Osteoblast (primary cell): ENCODE measurements around the gene NDOR1. TPM values are rescaled to one million over a fixed set of nuclear protein-coding genes. Genes with fewer than 3 reads are reported as not detected.
A peak's percentile ranks its signal among the peaks of the same experiment; 100 is the strongest.

ENCODE experiments used
- DNase-seq: peaks from one replicate; pipeline ENCODE4 v3.0.0; 2011; ENCODE audit warnings: low spot score, mixed read lengths; ENCODE audit not compliant: insufficient read length; ENCODE audit errors: missing footprints
- H2AFZ ChIP-seq: 2 replicates; pipeline ENCODE4 v1.6.0; 2011; ENCODE audit warnings: mild to moderate bottlenecking, low read length
- H3K27ac ChIP-seq: 2 replicates; pipeline ENCODE4 v1.5.1; 2011; ENCODE audit warnings: mild to moderate bottlenecking, low read depth, low read length, moderate library complexity
- H3K27me3 ChIP-seq: 2 replicates; pipeline ENCODE4 v1.6.0; 2012; ENCODE audit warnings: mild to moderate bottlenecking, control low read depth, inconsistent platforms, low read length, moderate library complexity; ENCODE audit not compliant: insufficient read depth
- H3K36me3 ChIP-seq: 2 replicates; pipeline ENCODE4 v1.5.1; 2011; ENCODE audit warnings: mild to moderate bottlenecking, low read length, control low read depth, moderate library complexity; ENCODE audit not compliant: insufficient read depth
- H3K4me1 ChIP-seq: 2 replicates; pipeline ENCODE4 v1.5.1; 2011; ENCODE audit warnings: mild to moderate bottlenecking, low read length, control low read depth, moderate library complexity; ENCODE audit not compliant: insufficient read depth
- H3K4me2 ChIP-seq: 2 replicates; pipeline ENCODE4 v1.6.0; 2011; ENCODE audit warnings: mild to moderate bottlenecking, low read length; ENCODE audit not compliant: insufficient read depth
- H3K4me3 ChIP-seq: fragments of 200-600 bp; sonication (generic); 3 replicates; pipeline ENCODE4 v1.5.1; 2012; ENCODE audit warnings: mild to moderate bottlenecking, low read length, inconsistent platforms; ENCODE audit not compliant: insufficient read depth
- H3K79me2 ChIP-seq: 2 replicates; pipeline ENCODE4 v1.6.0; 2012; ENCODE audit warnings: mild to moderate bottlenecking, low read length, control low read depth, inconsistent platforms; ENCODE audit not compliant: insufficient read depth
- H3K9me3 ChIP-seq: 2 replicates; pipeline ENCODE4 v1.5.1; 2011; ENCODE audit warnings: low read depth, low read length, control low read depth
- H4K20me1 ChIP-seq: 2 replicates; pipeline ENCODE4 v1.6.0; 2012; ENCODE audit warnings: mild to moderate bottlenecking, low read length, control low read depth; ENCODE audit not compliant: insufficient read depth
- CTCF ChIP-seq: IDR thresholded peaks from 2 replicates; pipeline ENCODE4 v1.5.1; 2011; ENCODE audit warnings: mild to moderate bottlenecking, low read depth, low read length, moderate library complexity; ENCODE audit errors: extremely low read depth
- total RNA-seq: library from RNA; depleted of rRNA; stranded (reverse); fragments of >200 nt; gene quantifications from 2 replicates; pipeline ENCODE4 v1.2.3, GENCODE V29; 2012

Gene NDOR1
- total RNA-seq, 1 donor = 6.2 TPM

GRCh38 chr9:137188490-137189296 lies 16.8 kb upstream of the NDOR1 start, which contains the start of the genes ANAPC2 and SSNA1:
TSS of gene ANAPC2 (minus strand) at chr9:137188560. CDS start at chr9:137188532, 28 bp downstream.
TSS of gene SSNA1 (plus strand) at chr9:137188676. CDS start at chr9:137188727, 51 bp downstream.
- H3K4me3 ChIP-seq = peak within 1 kb of the TSS; percentile 97
- H4K20me1 ChIP-seq = peaks cover 32% of the 10 kb centered on the region
- H3K79me2 ChIP-seq = peaks cover 71% of the 10 kb centered on the region
- H3K27ac ChIP-seq = peak within 1 kb of the TSS; percentile 88
- peak within 1 kb of the TSS; percentile 94 for H2AFZ ChIP-seq
- DNase-seq = peak; percentile 100
- H3K4me1 ChIP-seq = peaks cover 23% of the 10 kb centered on the region
- peak; percentile 46 for TF ChIP-seq CTCF
- H3K4me2 ChIP-seq = peak within 1 kb of the TSS; percentile 93
- peaks cover 24% of the 10 kb centered on the region for H3K36me3 ChIP-seq
- no peaks in the 10 kb centered on the region for H3K27me3 ChIP-seq
- H3K9me3 ChIP-seq = no peaks in the 10 kb centered on the region

- Histone ChIP-seq H3K4me2 (peak overlapping the region; percentile 93), H3K4me1 (peaks cover 23% of the 10 kb centered on the region), H2AFZ (peak overlapping the region; percentile 72), H3K4me3 (peak overlapping the region; percentile 97), H3K9me3 (no peaks in the 10 kb centered on the region), H3K27me3 (no peaks in the 10 kb centered on the region), H3K36me3 (peaks cover 17% of the 10 kb centered on the region), H4K20me1 (peaks cover 38% of the 10 kb centered on the region), H3K79me2 (peaks cover 80% of the 10 kb centered on the region), H3K27ac (peak overlapping the region; percentile 88)
- DNase-seq = peak; percentile 97
- TF ChIP-seq CTCF = no peak
Observed at GRCh38 chr9:137189297-137190295, 15.9 kb upstream of the NDOR1 start.

GRCh38 chr9:137190315-137190856 lies 15.1 kb upstream of the NDOR1 start:
- Histone ChIP-seq H3K9me3 (no peaks in the 10 kb centered on the region), H3K4me2 (no peak overlapping the region), H4K20me1 (peaks cover 38% of the 10 kb centered on the region), H3K36me3 (peaks cover 14% of the 10 kb centered on the region), H3K4me3 (no peak overlapping the region), H3K27me3 (no peaks in the 10 kb centered on the region), H3K27ac (no peak overlapping the region), H3K4me1 (peaks cover 23% of the 10 kb centered on the region), H3K79me2 (peaks cover 84% of the 10 kb centered on the region), H2AFZ (no peak overlapping the region)
- no peak for DNase-seq
- no peak for TF ChIP-seq CTCF
